Lower leg skin (tissue), 4 donors: ENCODE results near the gene CEND1. TPM values are rescaled to one million over a fixed set of nuclear protein-coding genes. Genes with fewer than 3 reads are reported as not detected.

ENCODE experiments used
- DNase-seq, 2 donors: peaks; one replicate each; pipeline ENCODE4 v3.0.0-alpha.2; 2019; ENCODE audit warnings: low spot score in 2 of 2
- H3K4me3 ChIP-seq: fragments of 200-600 bp; sonication (generic); 2 replicates; pipeline ENCODE4 v1.5.1; 2017; ENCODE audit warnings: mild to moderate bottlenecking, low read depth; ENCODE audit not compliant: poor library complexity, severe bottlenecking
- POLR2A ChIP-seq, 2 donors: fragments of 450-650 bp; IDR thresholded peaks; one replicate each; pipeline ENCODE4 v1.6.1; 2016 to 2017; ENCODE audit warnings: antibody characterized with exemption in 2 of 2, mild to moderate bottlenecking in 1 of 2, moderate library complexity in 1 of 2
- WGBS, 2 donors: methylation state at CpG; one replicate each; pipeline ENCODE4 v1.1.5; 2018; 5-methylcytosine and 5-hydroxymethylcytosine counted together
- intact Hi-C: fragments of 100-400 bp; cut with DNase I; formaldehyde crosslinking; loops from one replicate; pipeline ENCODE4 v1.15.0; 2023; ENCODE audit warnings: low total_unique reads
- total RNA-seq, 4 donors: library from RNA; depleted of rRNA; stranded (reverse); fragments of >200 nt; gene quantifications; one replicate each; pipeline ENCODE4 v1.1.0, GENCODE V29; 2016
- TF ChIP-seq, protein P1 (sequence below), 3 donors: fragments of 450-650 bp; IDR thresholded peaks; one replicate each; pipeline ENCODE4 v1.5.1; 2016; ENCODE audit warnings: antibody characterized with exemption in 3 of 3, mild to moderate bottlenecking in 3 of 3, moderate library complexity in 2 of 3

The CEND1 gene
- total RNA-seq, 4 donors from 2014 or later, result not detected

DNA sequence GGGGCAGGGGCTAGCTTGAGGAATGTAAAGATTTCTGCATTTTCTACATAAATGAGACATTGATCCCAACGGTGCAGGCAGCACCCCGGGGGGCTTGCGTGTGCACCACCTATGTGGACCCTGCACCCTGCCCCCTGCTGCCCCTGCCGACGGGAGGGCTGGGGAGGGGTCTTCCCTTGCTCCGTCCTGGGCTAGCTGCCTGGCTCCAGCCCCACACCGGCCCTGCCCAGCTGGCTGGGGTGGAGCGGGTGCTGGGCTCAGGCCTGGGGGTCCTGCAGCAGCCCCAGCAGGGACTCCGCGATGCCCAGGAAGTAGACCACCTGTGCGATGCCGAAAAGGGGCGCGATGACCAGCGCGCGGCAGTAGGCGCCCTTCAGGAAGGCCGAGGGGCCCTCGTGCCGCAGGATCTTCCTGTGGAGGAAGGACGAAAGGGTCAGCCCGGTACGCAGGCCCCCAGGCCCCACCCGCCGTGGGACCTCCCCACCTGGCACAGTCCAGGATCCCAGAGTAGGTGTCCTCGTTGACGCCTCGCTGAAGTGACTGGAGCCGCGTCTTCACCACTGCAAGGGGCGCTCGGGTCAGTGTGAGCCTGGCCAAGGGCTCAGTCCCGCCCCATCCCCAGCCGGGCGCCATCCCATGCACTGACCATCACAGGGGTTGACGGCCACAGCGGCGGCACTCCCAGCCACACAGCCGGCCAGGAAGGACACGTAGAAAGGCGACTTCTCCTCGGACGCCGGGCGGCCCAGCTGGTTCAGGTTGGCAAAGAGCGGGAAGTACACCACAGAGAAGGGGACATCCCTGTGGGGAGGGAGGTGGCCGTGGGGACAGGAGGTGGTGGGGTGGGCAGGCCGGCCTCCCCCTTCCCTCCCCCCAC, 2.0 kb upstream of the CEND1 start:
- no peak for DNase-seq
- 92 to 93% methylated on average over 36 to 49 of the region's 49 CpGs for WGBS, 2 donors
- TF ChIP-seq, protein P1, sequence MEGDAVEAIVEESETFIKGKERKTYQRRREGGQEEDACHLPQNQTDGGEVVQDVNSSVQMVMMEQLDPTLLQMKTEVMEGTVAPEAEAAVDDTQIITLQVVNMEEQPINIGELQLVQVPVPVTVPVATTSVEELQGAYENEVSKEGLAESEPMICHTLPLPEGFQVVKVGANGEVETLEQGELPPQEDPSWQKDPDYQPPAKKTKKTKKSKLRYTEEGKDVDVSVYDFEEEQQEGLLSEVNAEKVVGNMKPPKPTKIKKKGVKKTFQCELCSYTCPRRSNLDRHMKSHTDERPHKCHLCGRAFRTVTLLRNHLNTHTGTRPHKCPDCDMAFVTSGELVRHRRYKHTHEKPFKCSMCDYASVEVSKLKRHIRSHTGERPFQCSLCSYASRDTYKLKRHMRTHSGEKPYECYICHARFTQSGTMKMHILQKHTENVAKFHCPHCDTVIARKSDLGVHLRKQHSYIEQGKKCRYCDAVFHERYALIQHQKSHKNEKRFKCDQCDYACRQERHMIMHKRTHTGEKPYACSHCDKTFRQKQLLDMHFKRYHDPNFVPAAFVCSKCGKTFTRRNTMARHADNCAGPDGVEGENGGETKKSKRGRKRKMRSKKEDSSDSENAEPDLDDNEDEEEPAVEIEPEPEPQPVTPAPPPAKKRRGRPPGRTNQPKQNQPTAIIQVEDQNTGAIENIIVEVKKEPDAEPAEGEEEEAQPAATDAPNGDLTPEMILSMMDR (IDR thresholded peaks at IDR 0.05), result no peak
- no peak for TF ChIP-seq POLR2A (IDR thresholded peaks at IDR 0.05)
- no peak overlapping the region for H3K4me3 ChIP-seq
- intact Hi-C loops, result no loop called here

DNA sequence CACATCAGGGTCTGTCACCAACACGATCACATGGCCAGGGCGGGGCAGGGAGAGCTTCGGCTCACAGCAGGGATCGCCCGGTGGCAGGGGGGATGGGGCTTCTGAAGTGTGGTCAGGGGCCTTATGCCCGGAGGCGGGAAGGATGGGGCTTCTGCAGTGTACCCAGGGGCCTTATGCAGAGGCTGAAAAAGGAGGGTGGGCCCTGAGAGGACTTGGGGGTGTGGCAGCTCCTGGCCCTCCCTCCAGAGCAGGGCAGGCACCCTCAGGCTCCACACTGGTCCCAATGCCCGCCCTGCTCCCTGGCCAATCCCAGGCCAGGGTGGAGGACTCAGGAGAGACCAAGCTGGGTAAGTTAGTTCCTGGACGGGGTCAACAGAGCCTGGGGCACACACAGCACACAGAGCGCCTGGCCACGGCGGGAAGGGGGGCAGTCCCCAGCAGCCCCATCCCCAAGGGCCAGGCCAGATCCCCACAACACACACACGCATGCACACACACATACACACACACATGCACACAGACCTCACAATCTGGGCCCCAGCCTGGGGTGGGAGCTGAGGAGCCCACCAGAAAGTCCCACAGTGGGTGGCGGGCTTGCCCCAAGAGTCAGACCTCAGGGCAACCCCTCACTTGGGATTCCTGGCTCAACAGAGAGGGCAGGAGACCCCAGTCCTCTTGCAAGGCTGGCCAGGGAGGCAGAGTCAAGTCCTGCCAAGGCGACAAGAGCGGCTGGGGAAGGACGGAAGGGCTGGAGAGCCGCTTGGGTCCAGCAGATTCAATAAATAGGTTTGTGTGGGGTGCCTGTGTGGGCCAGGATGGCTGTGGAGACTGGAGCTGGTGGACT, 1.1 kb upstream of the CEND1 start:
- intact Hi-C loops, result no loop called here
- WGBS, 2 donors, result 62% methylated on average over 15 to 18 of the region's 18 CpGs
- no peak for TF ChIP-seq POLR2A (IDR thresholded peaks at IDR 0.05)
- TF ChIP-seq, protein P1 (IDR thresholded peaks at IDR 0.05), result no peak
- DNase-seq, result no peak
- no peak overlapping the region for H3K4me3 ChIP-seq

DNA sequence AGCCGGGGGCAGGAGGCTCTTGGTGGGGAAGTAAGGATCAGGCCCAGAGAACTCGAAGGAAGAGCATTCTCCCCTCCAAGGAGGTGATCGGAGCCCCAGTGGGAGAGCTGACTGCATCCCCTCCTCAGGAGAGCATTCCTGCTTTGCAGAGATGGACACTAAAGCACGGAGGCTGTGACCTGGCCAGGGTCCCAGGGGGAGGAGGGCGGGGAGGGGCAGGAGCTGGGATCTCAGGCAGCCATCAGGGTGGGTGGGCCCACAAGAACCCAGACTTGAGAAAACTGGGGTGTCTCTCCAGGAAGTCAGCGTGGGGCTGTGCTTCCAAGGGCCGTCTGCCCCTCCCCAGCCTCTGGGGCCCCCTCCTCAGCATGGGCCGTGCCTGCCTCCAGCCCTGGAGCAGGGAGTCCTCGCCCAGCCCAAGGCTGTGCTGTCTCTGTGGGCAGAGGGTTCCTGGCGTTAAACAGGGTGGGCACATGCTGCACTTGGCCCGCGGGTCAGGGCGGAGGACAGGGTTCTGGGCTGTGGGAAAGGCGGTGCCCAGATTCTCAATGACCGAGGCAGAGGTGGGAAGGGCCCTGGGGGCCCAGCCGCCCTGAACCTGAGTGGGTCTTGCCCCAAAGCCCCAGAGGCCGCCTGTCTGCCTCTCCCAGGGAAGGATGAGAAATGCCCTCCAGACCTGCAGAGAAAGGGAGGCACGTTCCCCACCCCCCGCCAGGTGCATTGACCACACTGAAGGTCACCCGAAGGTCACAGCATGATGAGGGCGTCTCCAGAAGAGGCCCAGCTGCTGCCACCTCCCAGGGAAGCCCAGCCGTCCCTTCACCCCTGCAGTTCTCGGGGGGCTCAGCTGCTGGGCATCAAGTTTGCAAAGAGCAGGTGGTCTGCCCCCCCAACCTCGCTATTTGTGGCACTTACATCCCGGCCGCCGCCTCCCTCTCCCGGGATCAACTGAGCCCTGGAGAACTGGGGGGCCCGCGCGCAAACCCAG, 643 bp downstream of the CEND1 start:
- intact Hi-C loops, result no loop called here
- TF ChIP-seq POLR2A (IDR thresholded peaks at IDR 0.05), result no peak
- TF ChIP-seq, protein P1 (IDR thresholded peaks at IDR 0.05), result no peak
- DNase-seq, result no peak
- WGBS, 2 donors, result 19 to 28% methylated on average over 25 to 26 of the region's 31 CpGs
- H3K4me3 ChIP-seq, result no peak overlapping the region

DNA sequence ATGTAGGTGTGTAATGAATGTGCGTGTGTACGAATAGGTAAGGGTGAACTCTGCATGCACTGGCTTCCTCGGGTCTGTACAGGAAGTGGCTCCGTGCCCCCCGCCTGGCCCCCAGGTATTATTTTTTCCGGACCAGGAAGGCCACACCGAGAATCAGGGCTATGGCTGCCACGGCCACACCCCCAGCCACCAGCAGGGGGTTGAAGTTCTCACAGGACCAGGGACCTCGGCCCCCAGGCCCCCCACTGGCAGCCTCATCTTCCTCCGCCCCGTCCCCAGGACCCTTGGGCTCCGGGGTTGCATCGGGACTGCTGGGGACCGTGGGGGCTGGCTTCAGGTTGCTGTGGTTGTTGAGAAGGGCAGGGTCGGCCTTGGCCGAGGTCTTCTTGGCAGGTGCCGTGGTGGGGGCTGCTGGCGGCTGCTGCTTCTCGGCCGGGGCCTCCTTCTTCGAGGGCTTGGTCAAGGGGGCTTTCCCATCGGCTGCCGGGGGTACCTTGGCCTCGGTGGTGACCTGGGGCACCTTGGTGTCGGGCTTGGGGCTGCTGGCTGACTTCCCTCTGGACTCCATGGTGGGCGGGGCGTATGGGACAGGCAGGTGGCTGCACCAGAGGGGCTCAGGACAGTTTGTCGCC, 1.8 kb downstream of the CEND1 start:
- 63 to 71% methylated on average over 17 to 24 of the region's 28 CpGs for WGBS, 2 donors
- no peak for DNase-seq
- no peak for TF ChIP-seq POLR2A (IDR thresholded peaks at IDR 0.05)
- TF ChIP-seq, protein P1 (IDR thresholded peaks at IDR 0.05), result no peak
- intact Hi-C loops, result no loop called here
- H3K4me3 ChIP-seq, result no peak overlapping the region
